Tibial artery (tissue), 4 donors: ENCODE data around the gene LAMA2.

ENCODE experiments used
- DNase-seq, 2 donors: peaks; one replicate each; pipeline ENCODE4 v3.0.0-alpha.2; 2019
- H3K27ac ChIP-seq, 2 donors: fragments of 200-600 bp; sonication (generic) in 1 of 2; 1 replicate in 1 of 2; 2 replicates in 1 of 2; pipeline ENCODE4 v1.5.1; 2018 to 2019; ENCODE audit warnings: mild to moderate bottlenecking in 1 of 2
- H3K27me3 ChIP-seq, 2 donors: fragments of 200-600 bp; sonication (generic) in 1 of 2; one replicate each; pipeline versions ENCODE4 v1.5.1 to v1.6.0; 2016 to 2019
- H3K36me3 ChIP-seq, 3 donors: fragments of 200-600 bp; sonication (generic) in 2 of 3; one replicate each; pipeline ENCODE4 v1.5.1; 2016 to 2019; ENCODE audit warnings: mild to moderate bottlenecking in 2 of 3
- H3K4me1 ChIP-seq, 4 donors: fragments of 200-600 bp; sonication (generic) in 2 of 4; 1 replicate in 3 of 4; 2 replicates in 1 of 4; pipeline ENCODE4 v1.5.1; 2016 to 2019
- H3K4me3 ChIP-seq, 2 donors: fragments of 200-600 bp; sonication (generic) in 1 of 2; 1 replicate in 1 of 2; 2 replicates in 1 of 2; pipeline ENCODE4 v1.5.1; 2018 to 2019; ENCODE audit warnings: mild to moderate bottlenecking in 2 of 2
- H3K9me3 ChIP-seq, 3 donors: fragments of 200-600 bp; sonication (generic) in 1 of 3; one replicate each; pipeline ENCODE4 v1.5.1; 2016 to 2019
- CTCF ChIP-seq, 2 experiments: fragments of 200-600 bp in 1 of 2; fragments of 450-650 bp in 1 of 2; IDR thresholded peaks; one replicate each; pipeline ENCODE4 v1.5.1; 2017 to 2019; ENCODE audit warnings: antibody characterized with exemption in 2 of 2, mild to moderate bottlenecking in 1 of 2, moderate library complexity in 1 of 2
- intact Hi-C: fragments of 100-400 bp; cut with DNase I; formaldehyde crosslinking; loops from one replicate; pipeline ENCODE4 v1.15.0; 2023; ENCODE audit warnings: low total_unique reads

Gene LAMA2

DNA sequence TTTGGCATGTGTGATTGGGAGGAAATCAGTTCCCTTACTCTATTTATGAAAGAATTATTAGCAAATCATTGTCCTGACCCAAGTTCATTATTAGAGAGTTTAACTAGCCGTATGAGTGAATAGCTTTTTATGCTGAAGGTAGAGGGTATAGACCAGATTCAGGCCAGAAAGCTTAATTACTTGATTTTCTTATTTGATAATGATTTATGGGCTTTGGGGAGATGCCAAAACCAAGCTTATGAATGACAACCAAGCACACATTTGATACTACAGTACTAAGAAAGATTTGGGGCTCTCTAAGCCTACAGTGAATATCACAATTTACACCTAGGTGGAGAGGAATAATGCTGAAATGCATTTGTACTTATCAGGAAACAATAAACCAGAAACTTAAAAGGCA is 633.8 kb downstream of the LAMA2 start:
- Histone ChIP-seq H3K27me3 (no peaks in the 10 kb centered on the region), H3K9me3 (no peaks in the 10 kb centered on the region), H3K4me1 (no peaks in the 10 kb centered on the region), H3K4me3 (no peak overlapping the region), H3K27ac (no peak overlapping the region), H3K36me3 (peaks cover 0 to 24% (median 0%) of the 10 kb centered on the region in 3 donors)
- no peak for DNase-seq
- no peak for TF ChIP-seq CTCF (IDR thresholded peaks at IDR 0.05)
- intact Hi-C loops = no loop called here

DNA sequence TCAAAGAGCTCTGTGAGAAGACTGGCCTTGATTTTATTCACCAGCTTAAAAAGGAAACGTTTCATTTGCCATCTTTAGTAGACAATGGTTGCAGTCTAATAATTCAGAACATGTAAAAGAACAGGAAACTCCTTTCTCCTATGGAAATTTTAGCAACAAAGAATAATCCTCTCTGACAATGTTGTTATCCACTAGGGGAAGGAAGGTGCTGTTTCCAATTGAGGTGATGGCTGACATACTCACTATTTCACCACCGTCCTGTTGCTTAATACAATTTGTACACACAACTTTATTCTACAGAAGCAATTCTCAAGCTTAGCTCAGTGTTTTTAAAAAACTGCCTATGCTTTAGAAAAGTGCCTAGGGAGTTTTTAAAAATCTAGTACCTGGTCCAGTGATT is 634.4 kb downstream of the LAMA2 start:
- DNase-seq = no peak
- Histone ChIP-seq H3K4me3 (no peak overlapping the region), H3K4me1 (no peaks in the 10 kb centered on the region), H3K9me3 (no peaks in the 10 kb centered on the region), H3K27ac (no peak overlapping the region), H3K27me3 (no peaks in the 10 kb centered on the region), H3K36me3 (peaks cover 0 to 22% (median 0%) of the 10 kb centered on the region in 3 donors)
- intact Hi-C loops = no loop called here
- TF ChIP-seq CTCF (IDR thresholded peaks at IDR 0.05) = no peak

- H3K4me1 ChIP-seq = no peaks in the 10 kb centered on the region
- no peaks in the 10 kb centered on the region for H3K9me3 ChIP-seq
- H3K27ac ChIP-seq = no peak overlapping the region
- DNase-seq = no peak
- TF ChIP-seq CTCF (IDR thresholded peaks at IDR 0.05) = no peak
- intact Hi-C loops = no loop called here
- H3K4me3 ChIP-seq = no peak overlapping the region
- peaks cover 0 to 8% (median 0%) of the 10 kb centered on the region in 3 donors for H3K36me3 ChIP-seq
- no peaks in the 10 kb centered on the region for H3K27me3 ChIP-seq
These were observed 636.8 kb downstream of the LAMA2 start for GRCh38 chr6:129519750-129520149.

DNA sequence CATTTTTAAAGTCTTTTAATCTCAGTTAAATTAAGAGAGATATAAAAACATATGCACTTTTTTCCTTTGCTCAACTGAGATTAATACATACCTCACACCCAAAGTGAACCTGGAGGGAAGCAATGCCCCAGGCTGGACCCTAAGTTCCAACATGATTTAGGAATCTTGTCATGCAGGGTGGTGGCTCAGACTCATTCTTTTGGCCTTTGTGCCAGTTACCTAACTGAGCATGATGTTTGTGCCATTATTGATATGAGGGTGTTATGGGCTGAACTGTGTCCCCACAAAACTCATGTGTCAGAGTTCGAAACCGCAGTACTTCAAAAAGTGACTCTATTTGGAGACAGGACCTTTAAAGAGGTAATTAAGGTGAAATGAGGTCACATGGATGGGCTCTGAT is 639.0 kb downstream of the LAMA2 start:
- no peak for DNase-seq
- Histone ChIP-seq H3K4me1 (no peaks in the 10 kb centered on the region), H3K27ac (no peak overlapping the region), H3K27me3 (no peaks in the 10 kb centered on the region), H3K9me3 (no peaks in the 10 kb centered on the region), H3K4me3 (no peak overlapping the region), H3K36me3 (peaks cover 0 to 8% (median 0%) of the 10 kb centered on the region in 3 donors)
- TF ChIP-seq CTCF (IDR thresholded peaks at IDR 0.05) = no peak
- intact Hi-C loops = no loop called here

- intact Hi-C loops = no loop called here
- no peak for DNase-seq
- Histone ChIP-seq H3K9me3 (no peaks in the 10 kb centered on the region), H3K4me3 (no peak overlapping the region), H3K4me1 (no peaks in the 10 kb centered on the region), H3K27me3 (no peaks in the 10 kb centered on the region), H3K27ac (no peak overlapping the region), H3K36me3 (no peaks in the 10 kb centered on the region)
- no peak for TF ChIP-seq CTCF (IDR thresholded peaks at IDR 0.05)
These were observed 640.9 kb downstream of the LAMA2 start for GRCh38 chr6:129523816-129524215.

GRCh38 chr6:129525055-129525454 is 642.1 kb downstream of the LAMA2 start:
- Histone ChIP-seq H3K27me3 (no peaks in the 10 kb centered on the region), H3K4me1 (no peaks in the 10 kb centered on the region), H3K9me3 (no peaks in the 10 kb centered on the region), H3K27ac (no peak overlapping the region), H3K36me3 (no peaks in the 10 kb centered on the region), H3K4me3 (no peak overlapping the region)
- intact Hi-C loops = no loop called here
- TF ChIP-seq CTCF (IDR thresholded peaks at IDR 0.05) = no peak
- no peak for DNase-seq
